Measurements from ENCODE around the gene TMEM91.
"Not testable (repeated sequence)": the region's sequence is repeated elsewhere in the genome, so short reads cannot be mapped to it uniquely, and the experiment has no call there.

The TMEM91 gene

DNA sequence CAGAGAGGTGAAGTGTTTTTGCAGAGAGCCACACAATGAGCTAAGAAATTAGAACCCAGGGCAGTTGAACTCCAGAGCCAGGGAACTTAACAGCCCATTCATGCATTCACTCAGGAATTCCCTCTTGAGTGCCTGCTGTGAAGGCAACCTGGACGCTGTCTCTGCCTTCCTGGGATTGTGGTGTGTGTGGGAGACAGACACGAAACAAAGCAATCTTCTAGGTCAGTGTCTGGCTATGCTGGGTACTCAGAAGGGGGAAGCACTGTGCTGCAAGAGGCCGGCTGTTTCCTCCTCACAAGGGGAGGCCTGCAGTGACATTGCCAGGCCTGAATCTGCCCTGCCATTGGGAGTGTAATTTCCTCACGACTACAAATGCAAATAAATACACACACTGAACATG is 30.9 kb downstream of the TMEM91 start:
- no peak for DNase-seq
- Mint-ChIP-seq H3K27ac (peak overlapping the region; percentile 64), H3K4me3 (no peak overlapping the region), H3K27me3 (ENCODE audit: low read depth, poor library complexity) (peaks cover 2% of the 10 kb centered on the region), H3K9me3 (no peaks in the 10 kb centered on the region), H3K4me1 (peaks cover 11% of the 10 kb centered on the region), H3K36me3 (ENCODE audit: low read depth) (peaks cover 8% of the 10 kb centered on the region)
- TF ChIP-seq, protein P1, sequence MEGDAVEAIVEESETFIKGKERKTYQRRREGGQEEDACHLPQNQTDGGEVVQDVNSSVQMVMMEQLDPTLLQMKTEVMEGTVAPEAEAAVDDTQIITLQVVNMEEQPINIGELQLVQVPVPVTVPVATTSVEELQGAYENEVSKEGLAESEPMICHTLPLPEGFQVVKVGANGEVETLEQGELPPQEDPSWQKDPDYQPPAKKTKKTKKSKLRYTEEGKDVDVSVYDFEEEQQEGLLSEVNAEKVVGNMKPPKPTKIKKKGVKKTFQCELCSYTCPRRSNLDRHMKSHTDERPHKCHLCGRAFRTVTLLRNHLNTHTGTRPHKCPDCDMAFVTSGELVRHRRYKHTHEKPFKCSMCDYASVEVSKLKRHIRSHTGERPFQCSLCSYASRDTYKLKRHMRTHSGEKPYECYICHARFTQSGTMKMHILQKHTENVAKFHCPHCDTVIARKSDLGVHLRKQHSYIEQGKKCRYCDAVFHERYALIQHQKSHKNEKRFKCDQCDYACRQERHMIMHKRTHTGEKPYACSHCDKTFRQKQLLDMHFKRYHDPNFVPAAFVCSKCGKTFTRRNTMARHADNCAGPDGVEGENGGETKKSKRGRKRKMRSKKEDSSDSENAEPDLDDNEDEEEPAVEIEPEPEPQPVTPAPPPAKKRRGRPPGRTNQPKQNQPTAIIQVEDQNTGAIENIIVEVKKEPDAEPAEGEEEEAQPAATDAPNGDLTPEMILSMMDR (IDR thresholded peaks at IDR 0.05): no peak

DNA sequence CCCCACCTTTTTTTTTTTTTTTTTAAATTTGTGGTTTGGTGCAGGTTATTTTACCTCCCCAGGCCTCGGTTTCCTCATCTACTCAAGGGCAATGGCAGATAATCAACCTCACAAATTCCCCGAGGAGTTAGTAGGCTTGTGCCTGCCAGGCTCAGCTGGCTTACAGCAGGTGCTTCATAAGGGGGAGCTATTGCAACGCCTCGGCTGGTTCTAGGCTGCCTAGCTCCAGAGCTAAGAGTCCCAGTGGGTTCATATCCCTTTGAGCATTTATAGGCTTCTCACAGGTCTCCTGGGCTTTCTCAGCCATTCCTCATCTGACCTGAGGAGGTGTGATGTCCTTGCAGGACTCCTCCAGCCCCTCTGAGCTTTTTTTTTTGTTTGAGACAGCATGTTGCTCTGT is 31.9 kb downstream of the TMEM91 start:
- Mint-ChIP-seq H3K4me1 (peaks cover 11% of the 10 kb centered on the region), H3K9me3 (no peaks in the 10 kb centered on the region), H3K36me3 (ENCODE audit: low read depth) (peaks cover 6% of the 10 kb centered on the region), H3K27me3 (ENCODE audit: low read depth, poor library complexity) (peaks cover 2% of the 10 kb centered on the region), H3K27ac (no peak overlapping the region), H3K4me3 (no peak overlapping the region)
- no peak for DNase-seq
- TF ChIP-seq, protein P1 (IDR thresholded peaks at IDR 0.05): no peak

DNA sequence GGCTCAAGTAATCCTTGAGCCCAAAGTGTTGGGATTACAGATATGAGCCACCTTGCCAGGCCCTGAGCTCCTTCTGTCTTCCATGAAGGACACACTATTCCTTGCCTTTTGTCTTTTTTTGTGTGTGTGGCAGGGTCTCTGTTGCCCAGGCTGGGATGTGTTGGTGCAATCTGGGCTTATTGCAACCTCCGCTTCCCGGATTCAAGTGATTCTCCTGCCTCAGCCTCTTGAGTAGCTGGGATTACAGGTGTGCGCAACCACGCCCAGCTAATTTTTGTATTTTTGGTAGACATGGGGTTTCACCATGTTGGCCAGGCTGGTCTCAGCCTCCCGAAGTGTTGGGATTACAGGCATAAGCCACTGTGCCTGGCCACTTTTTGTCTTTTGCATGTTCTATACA is 32.5 kb downstream of the TMEM91 start:
- peak overlapping the region; percentile 44 for H3K27ac Mint-ChIP-seq
- peaks cover 11% of the 10 kb centered on the region for H3K4me1 Mint-ChIP-seq
- H3K9me3 Mint-ChIP-seq; H3K27me3 Mint-ChIP-seq (ENCODE audit: low read depth, poor library complexity); DNase-seq; H3K4me3 Mint-ChIP-seq: not testable (repeated sequence)
- peaks cover 12% of the 10 kb centered on the region for H3K36me3 Mint-ChIP-seq (ENCODE audit: low read depth)

DNA sequence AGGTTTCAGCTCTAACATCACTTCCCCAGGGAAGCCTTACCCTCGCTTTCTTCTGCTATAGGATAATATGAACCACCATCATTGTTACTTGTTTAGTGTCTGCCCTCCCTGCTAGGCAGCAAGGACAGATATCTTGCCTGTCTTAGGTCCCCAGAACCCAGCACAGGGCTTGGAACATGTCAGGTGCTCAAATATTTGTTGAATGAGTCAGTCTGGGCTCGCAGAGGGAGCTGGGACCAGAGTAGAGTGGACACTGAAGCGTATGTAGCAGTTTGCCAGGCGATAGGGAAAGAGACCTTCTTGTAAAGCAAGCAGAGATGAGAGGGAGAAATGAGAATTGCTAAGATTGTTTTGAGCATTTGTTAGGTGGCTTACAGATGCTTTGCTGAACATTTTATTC is 33.0 kb downstream of the TMEM91 start:
- peaks cover 16% of the 10 kb centered on the region for H3K36me3 Mint-ChIP-seq (ENCODE audit: low read depth)
- peaks cover 2% of the 10 kb centered on the region for H3K27me3 Mint-ChIP-seq (ENCODE audit: low read depth, poor library complexity)
- peak overlapping the region; percentile 44 for H3K27ac Mint-ChIP-seq
- TF ChIP-seq, protein P1 (IDR thresholded peaks at IDR 0.05): no peak
- H3K4me1 Mint-ChIP-seq: peaks cover 11% of the 10 kb centered on the region
- no peaks in the 10 kb centered on the region for H3K9me3 Mint-ChIP-seq
- H3K4me3 Mint-ChIP-seq: no peak overlapping the region
- no peak for DNase-seq

DNA sequence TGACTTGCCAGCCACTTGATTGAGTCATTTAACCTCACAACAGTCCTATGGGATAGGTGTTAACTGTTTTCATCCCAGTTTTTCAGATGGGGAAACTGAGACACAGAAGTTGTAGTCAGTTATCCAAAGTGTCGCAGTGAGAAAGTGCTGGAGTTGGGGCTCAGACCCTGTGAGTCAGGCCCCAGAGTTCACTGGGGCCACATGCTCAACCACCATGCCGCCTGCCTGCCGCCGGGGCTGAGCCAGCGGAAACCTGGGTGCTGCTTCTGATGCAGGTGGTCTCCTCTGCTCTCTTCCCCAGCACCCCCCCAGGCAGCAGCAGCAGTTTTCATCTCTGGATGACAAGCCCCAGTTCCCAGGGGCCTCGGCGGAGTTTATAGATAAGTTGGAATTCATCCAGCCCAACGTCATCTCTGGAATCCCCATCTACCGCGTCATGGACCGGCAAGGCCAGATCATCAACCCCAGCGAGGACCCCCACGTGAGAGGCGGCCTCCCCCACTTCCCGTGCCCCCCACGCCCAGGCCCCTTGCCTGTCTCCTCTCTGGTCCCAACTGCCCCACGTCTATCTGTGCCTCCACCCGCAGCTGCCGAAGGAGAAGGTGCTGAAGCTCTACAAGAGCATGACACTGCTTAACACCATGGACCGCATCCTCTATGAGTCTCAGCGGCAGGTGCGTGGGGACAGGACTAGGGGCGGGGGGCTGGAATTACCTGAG is 34.2 kb downstream of the TMEM91 start:
- H3K9me3 Mint-ChIP-seq: no peaks in the 10 kb centered on the region
- H3K27me3 Mint-ChIP-seq (ENCODE audit: low read depth, poor library complexity): peaks cover 2% of the 10 kb centered on the region
- H3K27ac Mint-ChIP-seq: no peak overlapping the region

DNA sequence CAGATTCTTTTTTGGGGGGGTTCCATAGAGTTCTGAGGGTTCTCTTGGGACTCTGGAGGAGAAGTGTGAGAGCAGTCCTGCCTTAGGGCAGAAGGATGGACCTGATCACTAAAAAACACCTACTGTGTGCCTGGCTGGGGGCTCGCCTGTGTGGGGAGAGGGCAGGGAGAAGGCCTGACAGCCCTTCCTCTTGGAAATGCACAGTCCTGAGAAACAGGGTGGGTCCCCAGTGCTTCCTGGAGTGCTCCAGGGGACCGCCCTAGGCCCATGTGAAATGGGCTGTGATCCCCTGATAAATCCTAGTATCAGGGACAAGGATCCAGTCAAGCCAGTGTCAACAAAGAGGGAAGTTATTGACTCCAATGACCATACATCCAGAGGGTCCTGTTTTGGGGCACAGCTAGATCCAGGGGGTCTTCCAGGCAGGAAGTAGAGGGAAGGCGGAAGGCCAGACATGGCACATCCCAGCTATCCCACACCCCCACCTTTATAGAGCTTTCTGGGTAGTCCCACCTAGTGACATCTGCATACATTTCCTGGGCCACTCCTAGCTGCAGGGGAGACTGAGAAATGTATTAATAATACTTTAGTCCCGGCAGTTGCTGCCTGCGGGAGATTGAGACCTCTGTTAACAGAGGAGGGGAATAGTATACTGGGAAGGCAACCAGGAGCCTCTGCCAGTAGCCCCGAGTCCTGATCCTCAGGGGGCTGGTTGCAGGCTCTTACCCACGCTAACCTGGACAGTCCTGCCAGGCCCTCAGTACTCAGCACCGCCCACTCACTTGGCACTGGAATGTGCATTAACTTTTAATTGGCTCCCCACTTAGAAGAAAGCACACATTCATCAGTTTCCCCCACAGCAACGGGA is 35.0 kb downstream of the TMEM91 start:
- Mint-ChIP-seq H3K36me3 (ENCODE audit: low read depth) (peaks cover 22% of the 10 kb centered on the region), H3K4me3 (no peak overlapping the region), H3K27ac (no peak overlapping the region), H3K9me3 (no peaks in the 10 kb centered on the region), H3K27me3 (ENCODE audit: low read depth, poor library complexity) (peaks cover 4% of the 10 kb centered on the region), H3K4me1 (peaks cover 11% of the 10 kb centered on the region)
- TF ChIP-seq, protein P1 (IDR thresholded peaks at IDR 0.05): no peak
- no peak for DNase-seq

More for the DNA sequence above, 34.2 kb downstream of the TMEM91 start:
- Mint-ChIP-seq H3K4me1 (peaks cover 11% of the 10 kb centered on the region), H3K36me3 (ENCODE audit: low read depth) (peaks cover 19% of the 10 kb centered on the region), H3K4me3 (no peak overlapping the region)
- TF ChIP-seq, protein P1 (IDR thresholded peaks at IDR 0.05): no peak
- DNase-seq: no peak
